ENCODE measurements around the gene NRXN3. TPM values are rescaled to one million over a fixed set of nuclear protein-coding genes. Genes with fewer than 3 reads are reported as not detected.

The NRXN3 gene
- total and polyA plus RNA-seq, 2 of the 4 experiments (the other 2 are of a cell fraction): 4.8 to 25.1 TPM

DNA sequence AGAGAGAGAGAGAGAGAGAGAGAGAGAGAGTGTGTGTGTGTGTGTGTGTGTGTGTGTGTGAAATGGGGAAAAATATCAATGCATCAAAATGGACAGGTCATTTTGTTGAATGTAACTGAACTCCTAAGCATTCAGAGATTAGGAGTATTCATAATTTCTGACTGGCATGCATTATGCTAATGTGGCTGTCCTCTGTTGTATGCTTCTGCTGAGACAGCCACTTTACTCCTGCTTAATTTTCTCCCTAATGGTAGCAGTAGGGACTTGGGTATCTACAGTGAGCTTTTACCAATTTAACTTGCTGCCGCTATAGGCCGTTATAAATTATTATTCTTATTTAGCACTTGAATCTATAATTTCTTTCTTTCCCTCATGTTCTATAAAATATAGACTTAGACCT is 924.8 kb downstream of the NRXN3 start:
- Histone ChIP-seq H3K27ac (ENCODE audit: insufficient read depth, low read length) (no peak overlapping the region), H3K14ac (replicated peaks; ENCODE audit: low read depth, low read length) (no peak overlapping the region), H3K9me3 (ENCODE audit: control insufficient read depth, insufficient read depth, low read length) (no peaks in the 10 kb centered on the region), H2AFZ (replicated peaks; ENCODE audit: low read length, poor library complexity) (no peak overlapping the region), H3K4me1 (ENCODE audit: control insufficient read depth, insufficient read depth, low read length) (no peaks in the 10 kb centered on the region; the same call in 1 of the 2 replicates), H3K9ac (ENCODE audit: low read depth, low read length) (no peak overlapping the region), H4K91ac (ENCODE audit: insufficient read depth, low read depth, low read length) (no peak overlapping the region), H2BK120ac (ENCODE audit: low read depth, low read length) (no peak overlapping the region), H4K20me1 (ENCODE audit: insufficient read depth, low read length) (no peaks in the 10 kb centered on the region), H3K4ac (ENCODE audit: low read depth, low read length) (no peak overlapping the region), H2BK15ac (ENCODE audit: low read depth, low read length) (no peak overlapping the region), H3K9me1 (ENCODE audit: insufficient read depth, low read length) (no peaks in the 10 kb centered on the region), H2BK5ac (ENCODE audit: low read depth, low read length, poor library complexity, severe bottlenecking) (no peak overlapping the region), H3K4me3 (ENCODE audit: insufficient read depth, low read depth, low read length) (no peak overlapping the region), H3K4me2 (ENCODE audit: low read depth, low read length) (no peak overlapping the region), H3K27me3 (ENCODE audit: control insufficient read depth, insufficient read depth, low read length) (peaks cover 3% of the 10 kb centered on the region; the same call in 1 of the 2 replicates), H2AK9ac (replicated peaks; ENCODE audit: low read depth, low read length, poor library complexity) (no peak overlapping the region), H2AK5ac (ENCODE audit: low read depth, low read length) (no peak overlapping the region), H3K79me1 (ENCODE audit: low read depth in 1 of 2, low read length in 2 of 2) (no peaks in the 10 kb centered on the region), H4K5ac (ENCODE audit: low read depth, low read length) (no peak overlapping the region), H2BK20ac (ENCODE audit: low read depth, low read length) (no peak overlapping the region), H4K8ac (ENCODE audit: low read depth in 2 of 2, low read length in 2 of 2) (no peak overlapping the region), H3K56ac (ENCODE audit: extremely low read depth, insufficient read depth, low read length) (no peak overlapping the region), H3K18ac (ENCODE audit: low read depth, low read length) (no peak overlapping the region), H3K23ac (ENCODE audit: low read depth, low read length) (no peak overlapping the region), H3K36me3 (ENCODE audit: control insufficient read depth, insufficient read depth, low read length) (no peaks in the 10 kb centered on the region)
- WGBS, 2 experiments (ENCODE audit: extremely low coverage in 2 of 2, insufficient read length in 1 of 2): no CpG with 5 or more reads among the region's 2 CpGs
- TF ChIP-seq MAFK (IDR thresholded peaks at IDR 0.05; ENCODE audit: low read depth, low read length) (no peak), BHLHE40 (IDR thresholded peaks at IDR 0.05; ENCODE audit: low read depth, low read length) (no peak), RFX5 (IDR thresholded peaks at IDR 0.05; ENCODE audit: low read depth, low read length) (no peak), POLR2A (IDR thresholded peaks at IDR 0.05; ENCODE audit: low read depth, low read length) (no peak), MXI1 (IDR thresholded peaks at IDR 0.05; ENCODE audit: borderline replicate concordance, low read depth, low read length) (no peak), RAD21 (IDR thresholded peaks at IDR 0.05; ENCODE audit: low read length) (no peak), NFE2L2 (IDR thresholded peaks at IDR 0.05; ENCODE audit: low read depth, low read length) (no peak), CEBPB (IDR thresholded peaks at IDR 0.05; ENCODE audit: low read depth, low read length) (no peak), SMC3 (IDR thresholded peaks at IDR 0.05; ENCODE audit: low read depth, low read length) (no peak)
- TF ChIP-seq, protein P1, sequence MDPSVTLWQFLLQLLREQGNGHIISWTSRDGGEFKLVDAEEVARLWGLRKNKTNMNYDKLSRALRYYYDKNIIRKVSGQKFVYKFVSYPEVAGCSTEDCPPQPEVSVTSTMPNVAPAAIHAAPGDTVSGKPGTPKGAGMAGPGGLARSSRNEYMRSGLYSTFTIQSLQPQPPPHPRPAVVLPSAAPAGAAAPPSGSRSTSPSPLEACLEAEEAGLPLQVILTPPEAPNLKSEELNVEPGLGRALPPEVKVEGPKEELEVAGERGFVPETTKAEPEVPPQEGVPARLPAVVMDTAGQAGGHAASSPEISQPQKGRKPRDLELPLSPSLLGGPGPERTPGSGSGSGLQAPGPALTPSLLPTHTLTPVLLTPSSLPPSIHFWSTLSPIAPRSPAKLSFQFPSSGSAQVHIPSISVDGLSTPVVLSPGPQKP (IDR thresholded peaks at IDR 0.05; ENCODE audit: borderline replicate concordance, low read depth, low read length): no peak
- TF ChIP-seq, protein P2, sequence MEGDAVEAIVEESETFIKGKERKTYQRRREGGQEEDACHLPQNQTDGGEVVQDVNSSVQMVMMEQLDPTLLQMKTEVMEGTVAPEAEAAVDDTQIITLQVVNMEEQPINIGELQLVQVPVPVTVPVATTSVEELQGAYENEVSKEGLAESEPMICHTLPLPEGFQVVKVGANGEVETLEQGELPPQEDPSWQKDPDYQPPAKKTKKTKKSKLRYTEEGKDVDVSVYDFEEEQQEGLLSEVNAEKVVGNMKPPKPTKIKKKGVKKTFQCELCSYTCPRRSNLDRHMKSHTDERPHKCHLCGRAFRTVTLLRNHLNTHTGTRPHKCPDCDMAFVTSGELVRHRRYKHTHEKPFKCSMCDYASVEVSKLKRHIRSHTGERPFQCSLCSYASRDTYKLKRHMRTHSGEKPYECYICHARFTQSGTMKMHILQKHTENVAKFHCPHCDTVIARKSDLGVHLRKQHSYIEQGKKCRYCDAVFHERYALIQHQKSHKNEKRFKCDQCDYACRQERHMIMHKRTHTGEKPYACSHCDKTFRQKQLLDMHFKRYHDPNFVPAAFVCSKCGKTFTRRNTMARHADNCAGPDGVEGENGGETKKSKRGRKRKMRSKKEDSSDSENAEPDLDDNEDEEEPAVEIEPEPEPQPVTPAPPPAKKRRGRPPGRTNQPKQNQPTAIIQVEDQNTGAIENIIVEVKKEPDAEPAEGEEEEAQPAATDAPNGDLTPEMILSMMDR (conservative IDR thresholded peaks at IDR 0.05; ENCODE audit: low read depth, low read length): no peak
- intact Hi-C loops (cut with micrococcal nuclease): no loop called here
- CTCF ChIA-PET: no interaction called here
- DNase-seq (no peak), ATAC-seq (ENCODE audit: low read depth) (no peak)
- POLR2A ChIA-PET (ENCODE audit: unreplicated experiment): no interaction called here
- dilution Hi-C loops (cut with HindIII; ENCODE audit: low sequenced_read_pairs, unreplicated experiment): no loop called here
- in situ Hi-C loops (cut with MboI; ENCODE audit: low sequenced_read_pairs): no loop called here
- BruUV-seq (replicated peaks): no TSS peak

Data from IMR-90 (cell line).